ENCODE results near the gene TCF12.
A peak's percentile ranks its signal among the peaks of the same experiment; 100 is the strongest.

TCF12 gene

DNA sequence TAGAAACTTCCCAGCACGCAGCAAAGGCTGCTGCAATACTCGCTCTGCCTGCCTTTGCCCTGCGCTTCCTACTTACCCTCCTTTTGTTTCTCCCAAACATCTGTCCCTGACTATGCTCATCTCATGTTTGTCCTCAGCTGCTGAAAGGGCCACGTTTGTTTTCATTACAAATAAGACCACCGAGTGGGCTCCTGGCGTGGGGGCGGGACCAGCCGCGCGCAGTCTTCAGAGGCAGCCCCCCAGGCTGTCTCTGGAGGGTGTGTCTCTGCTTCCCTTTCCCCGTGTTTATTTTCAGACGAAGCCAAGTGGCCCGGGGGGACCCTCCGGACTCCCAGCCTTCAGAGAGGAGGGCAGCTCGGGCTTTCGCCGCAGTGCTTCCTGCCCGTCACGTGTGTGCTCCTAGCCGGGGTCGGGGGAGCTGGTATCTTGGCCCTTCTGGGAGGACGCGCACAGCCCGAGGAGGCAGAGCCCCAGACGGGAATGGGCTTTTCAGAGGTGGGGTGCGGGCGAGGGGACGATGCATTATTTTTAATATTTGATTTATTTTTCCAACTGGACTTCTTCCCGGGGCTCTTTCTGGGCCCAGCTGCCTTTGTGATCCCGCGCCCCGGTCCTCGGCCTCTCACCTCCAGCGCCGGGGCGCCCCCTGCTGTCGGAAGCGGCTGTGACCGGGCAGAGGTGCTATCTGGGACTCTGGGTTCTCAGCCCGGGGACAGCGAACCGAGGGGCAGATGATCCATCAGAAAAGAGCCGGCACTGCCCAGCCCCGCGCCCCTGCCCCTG, 387.9 kb downstream of the TCF12 start:
- peak; percentile 82 for DNase-seq

DNA sequence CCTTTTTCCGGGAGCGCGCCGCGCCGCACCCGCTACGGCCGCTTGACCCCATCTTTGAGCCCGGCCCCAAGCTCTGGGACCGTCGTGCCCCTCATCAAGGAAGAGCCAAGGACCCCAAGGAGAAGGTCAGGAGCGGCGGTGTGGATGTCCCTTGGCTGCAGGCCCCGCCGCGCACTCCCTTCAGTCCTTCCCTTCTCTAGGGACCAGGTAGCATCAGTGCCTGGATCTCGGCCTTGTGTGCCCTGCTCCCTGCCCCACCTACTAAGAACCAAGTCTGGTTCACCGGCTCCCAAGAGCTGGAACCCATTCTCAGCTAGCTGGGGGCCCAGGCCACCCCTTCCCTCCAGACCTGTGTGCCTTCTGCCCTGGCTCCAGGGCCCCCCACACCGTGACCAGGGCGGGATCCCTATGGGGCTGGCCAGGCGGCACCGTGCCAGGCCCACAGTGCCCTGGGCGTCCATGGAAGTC, 388.5 kb downstream of the TCF12 start:
- DNase-seq = no peak

DNA sequence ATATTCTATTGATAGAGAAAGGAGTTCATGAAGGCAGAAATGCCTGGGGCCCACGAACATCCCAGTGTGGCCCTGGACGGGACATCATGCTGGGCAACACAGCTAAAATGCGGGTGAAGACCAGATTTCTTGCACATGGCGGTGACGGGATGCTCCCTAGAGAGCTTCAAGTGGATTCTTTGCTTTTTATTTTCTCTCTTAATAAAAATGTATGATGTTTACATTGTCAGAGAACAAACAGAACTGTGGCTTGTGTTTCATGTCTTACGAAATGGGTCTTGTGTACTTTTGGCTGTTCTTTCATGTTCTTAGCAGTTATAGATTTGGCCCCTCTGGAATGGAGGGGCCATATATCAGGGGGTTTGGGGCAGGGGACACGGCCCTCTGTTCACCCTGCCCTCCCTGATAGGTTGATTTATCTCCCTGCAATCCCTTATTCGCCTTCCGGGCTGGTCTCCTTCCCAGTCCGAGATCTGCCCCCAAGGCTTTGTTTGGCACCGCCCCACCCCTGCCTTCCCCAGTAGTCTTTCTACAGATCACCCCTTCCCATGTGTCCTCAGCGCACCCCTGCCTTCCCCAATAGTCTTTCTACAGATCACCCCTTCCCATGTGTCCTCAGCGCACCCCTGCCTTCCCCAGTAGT, 389.2 kb downstream of the TCF12 start:
- DNase-seq = no peak

DNA sequence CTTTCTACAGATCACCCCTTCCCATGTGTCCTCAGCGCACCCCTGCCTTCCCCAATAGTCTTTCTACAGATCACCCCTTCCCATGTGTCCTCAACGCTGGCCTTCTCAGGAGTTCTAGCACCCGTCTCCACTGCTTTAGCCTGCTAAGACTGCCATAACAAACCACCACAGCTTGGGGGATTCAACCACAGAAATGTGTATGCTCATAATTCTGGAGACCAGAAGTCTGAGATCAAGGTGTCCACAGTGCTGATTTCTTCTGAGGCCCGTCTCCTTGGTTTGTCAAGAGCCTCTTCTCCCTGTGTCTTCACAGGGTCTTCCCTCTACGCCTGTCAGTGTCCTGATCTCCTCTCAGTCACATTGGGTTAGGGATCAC, 389.7 kb downstream of the TCF12 start:
- no peak for DNase-seq

DNA sequence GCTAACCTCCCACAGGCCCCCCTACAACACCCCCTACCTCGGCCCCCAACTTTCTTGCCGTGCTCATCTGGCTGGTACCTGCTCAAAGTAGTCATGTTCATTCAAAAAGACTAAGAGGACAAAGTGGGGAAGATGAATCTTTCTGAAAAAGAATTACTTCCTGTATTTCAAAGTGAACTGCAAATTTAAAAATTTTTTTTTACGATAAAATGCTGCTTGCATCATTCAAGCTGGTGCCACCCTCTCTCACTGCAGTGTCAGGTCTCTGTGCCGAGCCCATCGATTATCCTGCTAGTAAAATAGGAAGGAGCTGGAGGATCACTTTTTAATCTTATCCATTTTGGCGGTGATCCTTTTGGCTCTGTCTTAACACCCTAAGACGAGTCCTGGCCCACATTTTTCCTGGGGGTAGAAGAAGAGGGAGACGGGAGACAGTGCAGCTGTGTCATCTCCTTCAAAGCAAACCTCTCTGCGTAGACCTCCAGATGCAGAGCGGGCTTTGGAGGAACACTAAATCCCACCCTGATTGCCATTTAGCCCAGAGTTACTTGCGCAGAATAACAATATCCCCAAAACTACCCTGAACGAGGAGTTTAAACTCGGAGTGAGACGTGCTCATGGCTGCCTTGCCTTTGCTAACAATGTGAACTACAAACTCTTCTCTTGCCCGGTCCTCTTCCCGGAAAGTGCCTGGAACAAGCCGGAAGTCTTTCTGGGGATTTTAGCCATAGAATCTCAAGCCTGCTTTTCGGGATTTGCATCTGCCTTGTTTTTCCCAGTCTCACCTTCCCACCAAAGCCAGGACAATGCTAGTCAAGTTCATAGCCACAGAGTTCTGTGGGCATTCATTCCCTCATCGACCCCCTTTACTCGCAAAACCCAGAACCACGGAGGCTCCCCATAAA, 391.7 kb downstream of the TCF12 start:
- peak; percentile 33 for DNase-seq

DNA sequence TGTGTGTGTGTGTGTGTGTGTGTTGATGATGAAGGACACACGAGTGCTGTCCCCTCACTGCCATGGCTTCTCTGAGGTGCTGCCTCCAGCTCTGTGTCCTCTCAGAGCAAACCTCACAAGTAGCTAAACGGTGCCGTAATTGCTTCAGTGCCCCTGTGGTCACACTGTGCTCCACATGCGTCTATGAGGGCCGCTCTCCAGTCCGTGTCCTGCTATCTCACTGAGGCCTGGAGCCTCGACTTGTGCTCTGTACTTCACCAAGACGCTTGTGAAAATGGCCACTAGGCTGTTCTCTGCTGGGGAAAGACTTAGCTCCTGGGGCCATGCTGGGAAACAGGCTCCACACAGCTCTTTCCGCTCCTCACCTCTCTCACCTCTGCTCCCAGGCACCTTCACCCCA, 392.4 kb downstream of the TCF12 start:
- DNase-seq = no peak

DNA sequence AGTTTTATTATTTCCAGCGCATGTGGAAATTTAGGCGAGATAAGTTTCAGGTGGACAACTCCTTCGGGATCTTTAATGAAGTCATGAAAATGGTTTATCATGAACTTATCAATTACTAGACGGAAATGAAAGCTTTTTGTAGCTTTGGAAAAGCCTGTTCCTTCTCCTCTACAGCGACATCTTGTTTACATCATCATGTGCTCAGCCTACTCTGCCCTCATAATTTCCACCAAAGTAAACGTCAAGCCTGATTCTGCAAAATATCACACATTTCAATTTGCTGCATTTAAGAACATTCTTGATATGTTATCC, 393.5 kb downstream of the TCF12 start:
- no peak for DNase-seq

DNA sequence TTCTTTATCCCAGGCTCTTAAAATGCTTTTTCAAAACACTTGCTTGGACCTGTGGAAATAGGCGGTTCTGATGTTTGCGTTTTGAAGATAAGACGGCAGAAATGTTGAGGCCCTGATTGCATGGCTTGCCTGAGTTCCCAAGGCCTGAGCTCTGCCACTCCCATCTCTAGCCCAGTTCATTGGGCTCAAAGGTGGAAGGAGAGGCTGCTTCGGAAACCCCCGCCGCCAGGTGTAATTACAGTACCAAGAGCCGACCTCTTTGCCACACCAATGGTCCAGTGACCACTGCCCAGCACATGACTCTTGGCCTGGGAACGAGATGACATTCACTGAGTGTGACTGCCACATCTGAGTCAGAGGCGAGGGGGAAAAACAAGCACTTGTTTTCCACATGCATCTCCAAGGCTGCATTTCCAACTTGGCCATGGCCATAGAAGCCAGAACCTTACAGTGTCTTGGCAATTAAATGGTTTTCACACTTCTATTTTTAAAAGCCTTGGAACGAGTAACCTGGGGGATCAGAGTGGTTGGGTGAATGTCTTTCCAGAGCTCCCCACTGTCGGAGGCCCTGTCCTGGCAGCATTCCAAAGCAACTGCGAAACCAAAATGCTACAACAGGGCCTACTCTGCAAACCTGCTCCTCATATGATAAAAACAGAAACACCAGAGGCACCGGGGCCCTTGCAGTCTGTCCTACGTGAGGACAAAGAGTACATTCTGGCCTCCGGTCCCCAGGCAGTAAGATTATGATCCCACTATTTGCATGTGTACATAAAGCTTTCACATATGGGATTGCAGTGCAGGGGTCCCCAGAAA, 394.1 kb downstream of the TCF12 start:
- DNase-seq = no peak

DNA sequence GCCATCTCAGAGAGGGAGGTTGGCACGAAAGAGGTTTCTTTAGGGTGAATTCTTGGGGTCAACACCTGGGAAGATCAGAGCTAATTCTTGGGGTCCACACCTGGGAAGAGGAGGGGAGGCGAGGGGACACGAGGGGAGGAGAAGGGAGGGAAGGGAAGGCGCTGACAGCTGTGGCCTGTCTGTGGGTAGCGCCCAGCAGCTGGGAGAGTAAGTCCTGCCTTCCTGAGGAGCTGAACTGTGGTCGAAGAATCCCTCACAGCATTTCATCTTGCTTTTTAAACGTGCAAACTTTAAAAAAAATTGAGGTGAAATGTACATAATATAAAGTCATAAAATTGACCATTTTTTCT, 394.7 kb downstream of the TCF12 start:
- DNase-seq = no peak

DNA sequence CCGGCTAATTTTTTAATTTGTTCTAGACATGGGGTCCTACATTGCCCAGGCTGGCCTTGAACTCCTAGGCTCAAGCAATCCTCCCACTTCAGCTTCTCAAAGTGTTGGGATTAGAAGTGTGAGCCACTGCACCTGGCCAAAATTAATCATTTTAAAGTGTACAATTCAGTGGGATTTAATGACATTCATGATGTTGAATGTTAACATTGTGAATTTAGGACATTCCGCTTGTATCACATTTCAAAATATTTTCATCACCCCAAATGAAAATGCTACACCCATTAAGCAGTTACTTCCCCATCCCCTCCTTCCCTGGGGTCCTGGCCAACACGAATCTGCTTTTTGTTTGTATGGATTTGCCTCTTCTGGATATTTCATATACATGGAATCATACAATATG, 395.8 kb downstream of the TCF12 start:
- no peak for DNase-seq

DNA sequence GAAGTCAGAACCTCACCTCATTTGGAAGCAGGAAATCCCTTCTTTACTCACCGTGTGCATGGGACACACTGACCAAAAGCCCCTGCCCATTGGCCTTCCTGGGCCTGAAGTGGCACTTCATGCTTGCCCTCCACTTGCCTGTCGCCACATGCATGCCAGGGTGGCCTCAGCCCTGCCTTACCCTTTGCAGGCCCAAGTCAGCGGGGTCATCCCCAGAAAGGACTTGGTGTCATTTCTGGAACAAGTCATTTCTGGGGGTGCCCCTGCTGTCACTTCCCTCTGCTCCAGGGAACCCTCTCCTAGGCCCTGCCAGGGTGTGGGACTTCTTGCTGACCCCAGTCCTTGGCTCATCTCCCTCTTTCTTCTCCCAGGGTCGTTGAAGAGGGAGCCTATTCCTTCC, 398.0 kb downstream of the TCF12 start:
- no peak for DNase-seq

DNA sequence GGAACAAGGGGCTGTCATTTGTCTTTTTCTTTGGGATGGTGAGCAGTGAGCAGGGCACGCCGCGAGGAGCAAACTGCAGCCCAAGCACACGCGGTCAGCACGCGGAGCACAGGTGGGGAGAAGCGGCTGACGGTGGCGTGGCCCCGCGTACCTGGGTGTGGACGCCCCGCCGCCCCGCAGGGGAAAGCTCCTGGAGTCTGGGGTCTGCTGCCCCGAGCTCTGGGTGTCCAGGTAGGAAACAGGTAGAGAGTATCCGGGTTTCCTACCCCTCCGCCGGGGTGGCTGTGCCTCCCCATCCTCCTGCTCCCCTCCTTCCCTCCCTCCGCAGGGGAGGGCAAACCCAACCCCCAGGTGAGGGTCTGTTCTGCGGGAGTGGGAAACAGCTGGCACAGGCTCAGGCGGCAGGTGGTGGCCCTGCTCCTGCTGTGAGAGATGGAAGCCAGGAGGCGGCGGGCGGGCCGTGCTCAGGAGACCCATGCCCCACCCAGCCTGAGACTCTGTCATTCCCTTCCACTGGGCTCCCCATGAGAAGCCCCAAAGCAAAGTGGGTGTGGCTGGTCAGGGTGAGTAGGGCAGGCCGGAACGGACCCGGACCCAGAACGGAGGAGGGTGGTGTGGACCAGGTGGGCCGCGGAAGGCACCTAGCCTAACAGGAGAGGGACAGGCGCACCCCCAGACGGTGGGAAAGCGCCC, 400.9 kb downstream of the TCF12 start:
- no peak for DNase-seq

DNA sequence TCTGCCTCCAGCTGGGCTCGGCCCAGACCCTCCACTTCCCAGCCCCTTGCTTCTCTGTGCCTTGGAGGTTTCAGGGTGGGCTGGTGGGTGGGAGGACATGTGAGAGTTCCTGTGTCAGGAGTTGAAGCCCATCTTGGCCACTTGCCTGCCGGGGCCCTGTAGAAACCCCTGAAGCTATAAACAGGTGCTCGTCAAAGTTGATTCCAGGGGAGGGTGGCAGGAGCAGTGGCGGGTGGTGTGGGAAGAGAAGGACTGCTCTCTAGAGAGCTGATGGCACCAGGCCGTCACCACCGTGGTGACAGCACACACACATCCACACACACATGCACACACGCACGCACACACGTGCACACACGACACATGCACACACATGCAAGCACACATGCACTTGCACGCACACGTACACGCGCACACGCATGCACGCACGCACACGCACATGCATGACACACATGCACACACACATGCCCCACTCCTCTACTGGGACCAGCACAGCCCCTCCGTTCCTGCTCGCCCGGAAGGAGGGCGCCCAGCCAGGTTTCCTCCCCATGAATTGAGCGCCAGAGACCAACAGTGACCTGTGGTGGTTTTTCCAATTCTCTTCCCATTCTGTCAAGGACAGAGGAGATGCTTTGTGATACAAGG, 401.6 kb downstream of the TCF12 start:
- no peak for DNase-seq

DNA sequence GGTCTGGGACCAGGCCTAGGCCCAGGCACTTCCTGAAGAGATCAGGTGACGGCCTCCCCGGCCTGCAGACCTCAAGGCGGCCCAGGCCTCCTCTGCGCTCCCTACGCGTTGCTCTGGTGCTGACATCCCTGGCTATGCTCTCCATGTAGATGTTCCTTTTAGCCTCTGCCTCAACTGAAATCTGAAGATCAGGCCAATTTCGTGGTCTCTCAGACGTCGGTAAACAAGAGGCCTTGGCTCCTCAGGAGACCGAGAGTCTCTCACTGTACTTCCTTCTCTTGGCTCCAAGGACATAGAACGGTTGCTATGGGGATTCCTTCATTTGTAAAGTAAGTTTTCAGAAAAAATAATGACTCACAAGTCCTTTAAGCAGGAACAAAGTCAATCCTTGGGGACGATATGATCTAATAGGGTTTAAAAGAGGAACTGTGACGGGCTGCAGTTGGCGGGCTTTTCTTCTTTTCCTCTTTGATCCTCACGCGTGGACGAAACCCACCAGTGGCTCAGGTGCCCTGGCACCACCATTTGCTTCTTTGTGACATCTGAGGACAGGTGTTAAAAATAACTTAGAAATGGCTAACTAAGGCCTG, 402.3 kb downstream of the TCF12 start:
- DNase-seq = peak; percentile 84

DNA sequence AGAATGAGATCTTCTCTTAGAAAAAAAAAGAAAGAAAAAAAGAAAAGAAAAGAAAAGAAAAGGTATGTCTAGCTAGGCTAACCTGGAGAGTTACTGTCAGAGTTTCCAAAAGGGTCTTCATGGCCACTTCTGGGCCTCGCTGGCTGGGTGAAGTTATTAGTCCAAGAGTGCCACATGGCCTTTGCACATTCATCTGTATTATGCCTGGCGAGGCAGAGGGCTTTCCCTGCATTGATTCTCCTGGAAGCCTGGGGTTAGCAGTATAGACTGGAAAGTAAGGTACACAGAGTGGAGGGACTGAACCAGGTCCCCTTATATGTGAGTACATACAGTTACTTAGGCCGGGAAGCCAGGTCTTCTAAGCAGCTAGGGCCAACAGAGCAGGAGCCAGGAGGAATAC, 403.0 kb downstream of the TCF12 start:
- no peak for DNase-seq

DNA sequence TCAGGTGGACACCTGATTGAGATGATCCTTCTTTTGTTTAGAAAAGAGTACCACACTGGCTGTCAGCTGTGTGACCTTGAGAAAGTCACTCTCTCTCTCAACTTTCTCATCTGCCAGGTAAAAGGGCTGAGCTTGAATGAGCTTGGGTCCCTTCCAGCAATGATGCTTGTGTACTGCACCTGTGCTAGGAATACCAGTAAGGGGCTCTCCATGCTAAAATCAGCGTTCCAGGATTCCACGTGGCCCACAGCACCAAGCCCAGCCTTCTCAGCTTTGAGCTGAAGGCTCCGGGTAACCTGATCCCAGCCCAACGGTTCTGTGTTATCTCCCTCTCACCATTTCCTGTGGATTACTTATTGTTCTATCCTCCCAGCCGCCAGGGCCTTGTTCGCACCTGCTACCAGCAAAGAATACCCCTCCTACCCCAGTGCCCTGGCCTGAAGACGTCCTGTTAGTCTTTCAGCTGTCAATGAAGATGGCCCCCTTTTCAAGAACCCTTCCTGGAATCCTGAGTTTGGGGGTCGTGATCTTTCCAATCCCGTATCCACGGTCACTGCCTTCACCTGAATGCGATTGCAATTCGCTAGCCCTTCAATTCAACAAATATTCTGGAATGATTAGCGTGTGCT, 403.6 kb downstream of the TCF12 start:
- no peak for DNase-seq

DNA sequence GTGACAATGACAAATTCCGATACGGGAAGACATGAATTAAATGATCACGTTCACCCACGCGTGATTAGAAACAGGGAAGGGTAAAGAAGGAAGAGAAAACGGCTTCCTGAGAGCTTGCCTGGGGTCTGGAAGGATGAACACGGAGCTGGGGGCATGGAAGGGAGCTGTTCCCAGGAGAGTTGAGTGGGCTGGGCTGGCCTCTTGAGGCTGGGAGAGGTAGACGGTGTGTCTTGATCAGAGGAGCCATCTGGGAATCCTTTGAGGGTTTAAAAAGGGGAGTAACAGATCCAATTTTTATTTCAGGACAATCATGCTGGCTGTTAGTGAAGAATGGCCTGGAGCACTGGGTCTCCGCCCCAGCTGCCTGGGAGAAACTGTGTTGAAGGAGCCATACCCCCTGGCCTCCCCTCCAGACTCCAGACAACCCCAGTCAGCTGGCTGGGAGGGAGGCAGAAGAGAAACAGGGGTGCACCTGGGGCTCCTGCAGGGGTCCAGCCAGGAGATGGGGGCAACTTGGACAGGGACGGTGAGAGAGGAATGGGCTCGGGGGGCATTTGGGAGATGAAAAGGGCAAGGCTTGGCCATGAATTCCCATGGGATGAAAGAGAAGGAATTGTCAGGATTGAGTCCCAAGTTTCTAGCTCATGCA, 404.3 kb downstream of the TCF12 start:
- DNase-seq = no peak

DNA sequence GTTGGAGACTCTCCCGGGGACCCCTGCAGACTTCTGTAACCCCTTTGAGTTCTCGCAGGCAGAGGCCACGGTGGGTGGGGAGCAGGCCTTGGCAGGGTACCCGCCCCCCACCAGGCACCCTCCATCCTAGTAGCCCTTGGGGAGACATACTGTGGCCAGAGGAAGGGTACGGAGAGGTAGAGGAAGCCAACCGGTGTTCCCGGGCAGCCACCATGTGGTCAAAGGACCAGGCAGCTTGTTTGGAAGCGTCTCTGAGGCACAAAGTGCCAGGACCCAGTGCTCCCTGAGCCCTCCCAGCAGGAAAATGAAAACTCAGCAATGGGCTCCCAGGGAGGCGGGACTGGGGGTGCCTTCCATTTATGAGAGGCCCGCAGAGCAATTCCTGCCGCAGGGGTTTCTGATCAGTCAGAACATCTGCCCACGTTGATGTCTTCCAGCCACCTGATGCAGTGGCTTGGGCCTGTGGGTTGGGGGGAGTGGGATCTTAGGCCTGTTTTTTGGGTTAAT, 404.9 kb downstream of the TCF12 start:
- no peak for DNase-seq

DNA sequence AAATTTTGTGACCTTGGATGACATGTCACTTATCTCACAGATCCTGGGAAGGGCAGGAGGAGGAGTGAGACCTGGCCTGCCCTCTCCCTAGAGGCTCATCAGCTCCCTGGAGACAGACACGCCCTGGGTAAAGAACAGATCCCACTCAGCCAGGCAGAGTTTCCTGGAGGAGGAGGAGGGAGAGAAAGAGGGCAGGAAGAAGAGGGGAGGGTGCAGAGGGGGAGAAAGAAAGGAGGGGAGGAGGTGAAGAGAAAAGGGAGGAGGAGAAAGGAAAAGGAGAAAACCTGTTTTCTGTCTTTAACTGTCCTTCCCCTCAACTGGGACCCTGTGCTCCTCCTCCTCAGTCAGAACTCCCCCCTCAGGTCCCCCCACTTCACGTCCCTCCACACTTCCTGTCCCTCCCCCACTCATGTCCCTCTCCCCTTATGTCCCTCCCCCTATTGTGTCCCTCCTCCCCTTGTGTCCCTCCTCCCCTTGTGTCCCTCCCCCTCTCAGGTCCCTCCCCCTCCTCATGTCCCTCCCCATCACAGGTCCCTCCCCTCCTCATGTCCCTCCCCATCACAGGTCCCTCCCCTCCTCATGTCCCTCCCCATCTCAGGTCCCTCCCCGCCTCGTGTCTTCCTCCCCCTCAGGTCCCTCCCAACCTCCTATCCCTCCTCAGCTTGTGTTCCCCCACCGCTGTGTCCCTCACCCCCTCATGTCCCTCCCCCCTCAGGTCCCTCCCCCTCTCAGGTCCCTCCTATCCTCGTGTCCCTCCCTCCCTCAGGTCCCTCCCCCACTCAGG, 405.6 kb downstream of the TCF12 start:
- DNase-seq = no peak

DNA sequence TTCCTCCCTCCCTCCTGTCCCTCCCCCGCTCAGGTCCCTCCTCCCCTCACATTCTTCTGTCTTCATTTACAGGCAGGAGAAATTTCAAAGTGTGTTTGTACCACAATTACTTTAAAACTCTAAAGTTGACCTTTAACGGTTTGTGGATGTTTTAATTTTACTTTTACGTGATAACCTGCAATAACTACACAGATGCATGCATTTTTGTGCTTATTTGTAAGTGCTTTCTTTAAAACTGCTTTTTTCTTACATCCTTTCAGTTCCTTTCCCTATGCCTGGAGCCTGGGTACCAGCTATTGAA, 406.1 kb downstream of the TCF12 start:
- DNase-seq = no peak

Data from inflammatory macrophage treated with lipopolysaccharide for 4 hours (primary cell).